GM18870 (cell line): ENCODE results near the gene RAPGEF2.

Source experiments
- ATAC-seq: cut with Tn5 transposase; IDR thresholded peaks from one replicate; pipeline ENCODE4 v1.9.1; 2021; ENCODE audit warnings: moderate library complexity; ENCODE audit not compliant: unreplicated experiment

The RAPGEF2 gene

DNA sequence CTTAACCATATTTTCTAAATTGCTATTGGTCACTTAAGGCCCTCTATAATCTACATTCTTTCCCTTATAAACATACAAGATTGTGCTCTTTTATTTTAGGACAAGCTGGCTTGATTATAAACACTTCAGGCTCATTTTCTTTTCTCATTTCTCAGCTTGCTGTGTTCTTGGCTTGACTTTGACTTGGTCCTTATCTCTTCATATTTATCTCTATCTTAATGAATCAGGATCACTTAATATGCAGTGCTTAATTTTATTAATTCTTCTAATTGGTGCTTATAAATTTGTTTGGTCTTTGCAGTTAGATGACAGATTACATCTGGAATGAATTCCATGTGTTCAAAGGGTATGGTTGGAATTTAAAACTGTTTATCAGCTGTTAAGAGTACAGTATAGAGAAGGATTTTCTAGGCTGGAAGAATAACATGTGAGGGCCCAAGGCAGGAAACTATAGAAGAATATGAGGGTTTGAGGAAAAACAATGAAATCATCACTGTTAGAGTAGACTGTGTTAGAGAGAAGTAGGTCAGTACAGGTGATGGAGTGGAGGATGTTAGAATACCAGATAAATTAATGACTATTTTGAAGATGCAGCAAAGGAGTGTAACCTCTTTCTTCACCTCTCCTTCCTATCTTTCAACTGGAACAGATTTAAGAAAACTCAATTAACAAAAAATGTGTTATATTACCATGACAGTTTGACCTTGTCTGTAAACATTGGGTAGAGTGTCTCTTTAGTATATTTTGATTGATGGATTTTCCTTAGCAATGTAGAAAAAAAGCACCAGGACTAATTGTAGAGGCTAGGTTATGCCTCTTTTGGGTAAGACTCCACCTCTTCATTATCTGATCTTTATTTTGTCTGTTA, 169.6 kb downstream of the RAPGEF2 start:
- no peak for ATAC-seq

DNA sequence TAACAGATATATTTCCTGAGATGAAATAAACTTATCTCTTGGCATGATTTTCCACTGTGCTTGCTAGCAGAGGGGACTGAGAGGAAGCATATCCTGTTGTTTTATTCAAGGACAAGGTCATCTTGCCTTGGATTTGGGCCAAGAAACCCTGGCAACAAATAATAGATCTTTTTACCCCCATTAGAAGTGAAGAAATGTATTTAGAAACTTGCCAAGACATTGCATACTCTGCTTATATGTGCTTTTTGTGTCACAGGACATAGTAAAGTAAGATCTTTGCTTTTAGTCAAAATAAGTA, 170.2 kb downstream of the RAPGEF2 start:
- ATAC-seq, result no peak

DNA sequence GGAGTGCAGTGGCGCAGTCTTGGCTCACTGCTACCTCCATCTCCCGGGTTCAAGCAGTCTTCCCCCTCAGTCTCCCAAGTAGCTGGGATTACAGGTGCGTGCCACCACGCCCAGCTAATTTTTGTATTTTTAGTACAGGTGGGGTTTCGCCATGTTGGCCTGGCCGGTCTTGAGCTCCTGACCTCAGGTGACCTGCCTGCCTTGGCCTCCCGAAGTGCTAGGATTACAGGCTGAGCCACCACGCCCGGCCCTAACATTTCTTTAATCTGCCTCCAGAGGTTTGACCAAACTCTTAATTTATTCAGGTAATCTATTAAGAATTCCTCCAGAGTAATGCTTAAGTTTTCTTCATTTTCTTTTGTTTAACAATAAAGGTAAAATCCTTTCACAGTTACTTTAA, 171.0 kb downstream of the RAPGEF2 start:
- ATAC-seq, result no peak

DNA sequence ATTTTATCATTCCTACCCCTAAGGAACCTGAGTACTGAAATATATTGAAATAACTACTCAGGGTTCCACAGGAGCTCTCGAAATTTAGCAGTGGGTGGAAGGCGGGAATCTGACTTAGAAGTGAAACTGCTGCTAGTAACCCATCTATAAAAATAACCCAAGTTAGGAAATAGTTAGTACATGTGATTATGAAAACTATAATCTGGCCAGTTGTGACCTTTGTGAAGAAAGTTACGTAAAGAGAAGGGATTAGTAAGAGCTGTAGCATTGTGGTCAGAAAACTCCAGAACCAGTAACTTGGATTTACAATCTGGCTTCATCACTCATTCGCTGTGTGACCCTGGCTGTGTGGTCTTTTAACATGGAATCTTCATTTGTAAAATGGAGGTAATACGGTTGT, 175.5 kb downstream of the RAPGEF2 start:
- ATAC-seq, result no peak

DNA sequence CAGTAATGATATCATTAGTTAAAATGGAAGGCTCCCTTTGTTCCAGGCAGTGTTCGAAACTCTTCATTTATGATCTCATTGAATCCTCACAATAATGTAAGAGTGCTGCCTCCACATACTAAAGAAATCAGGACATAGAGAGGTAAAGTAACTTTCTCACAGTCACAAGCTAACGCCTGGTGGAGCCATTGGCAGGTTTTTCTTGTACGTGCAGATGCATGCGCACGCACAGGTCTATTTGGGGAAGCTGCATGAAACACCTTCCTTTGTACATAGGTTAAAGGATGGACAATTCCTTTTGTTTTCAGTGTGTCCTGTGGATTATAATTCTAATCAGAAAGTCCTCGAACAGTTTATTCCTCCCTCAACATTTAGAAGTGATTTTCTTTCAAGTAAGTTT, 176.2 kb downstream of the RAPGEF2 start:
- no peak for ATAC-seq

DNA sequence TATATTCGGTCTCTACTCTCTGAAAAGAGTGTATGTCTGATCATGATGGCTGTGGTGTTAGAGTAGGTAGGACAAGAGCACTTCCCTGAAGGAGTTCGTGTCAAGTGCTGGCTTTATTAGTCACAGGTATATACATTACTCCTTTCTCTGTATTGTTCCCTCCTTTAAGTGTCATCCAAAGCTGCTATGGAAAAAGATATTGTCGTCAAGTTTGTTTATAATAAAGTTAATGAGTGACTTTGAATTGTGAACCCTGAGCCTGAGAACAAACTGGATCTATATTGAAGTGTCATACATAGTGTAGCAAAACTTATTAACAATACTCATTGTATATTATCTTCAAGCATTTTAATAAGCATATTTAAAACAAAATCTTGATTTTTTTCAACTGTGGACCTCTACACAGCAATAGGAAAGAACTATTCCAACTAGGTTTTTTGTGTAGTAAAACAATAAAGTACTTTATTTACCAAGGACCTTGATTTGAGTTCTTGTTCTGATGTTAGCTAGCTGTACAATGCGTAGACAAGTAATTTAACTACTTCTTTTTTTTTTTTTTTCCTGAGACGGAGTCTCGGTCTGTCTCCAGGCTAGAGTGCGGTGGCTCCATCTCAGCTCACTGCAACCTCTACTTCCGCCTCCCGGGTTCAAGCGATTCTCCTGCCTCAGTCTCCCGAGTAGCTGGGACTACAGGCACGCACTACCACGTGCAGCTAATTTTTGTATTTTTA, 177.7 kb downstream of the RAPGEF2 start:
- ATAC-seq, result no peak

DNA sequence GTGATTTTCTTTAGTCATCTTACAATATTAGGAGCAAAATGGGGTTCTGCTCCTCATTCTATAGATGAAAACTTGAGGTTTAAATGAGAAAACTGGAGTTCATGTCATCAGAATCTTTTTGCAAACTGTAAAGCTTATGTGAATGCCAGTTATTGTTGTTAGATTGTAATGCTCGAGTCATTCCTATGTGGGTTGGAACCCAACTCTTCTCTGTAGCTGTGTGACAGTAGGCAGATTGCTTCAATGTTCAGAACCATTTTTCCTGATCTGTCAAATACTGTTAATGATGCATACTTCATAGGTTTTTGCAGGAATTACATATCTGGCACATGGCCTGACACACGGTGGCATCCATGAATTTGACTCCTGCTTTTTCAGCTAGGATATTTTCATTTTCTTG, 178.9 kb downstream of the RAPGEF2 start:
- ATAC-seq, result no peak

DNA sequence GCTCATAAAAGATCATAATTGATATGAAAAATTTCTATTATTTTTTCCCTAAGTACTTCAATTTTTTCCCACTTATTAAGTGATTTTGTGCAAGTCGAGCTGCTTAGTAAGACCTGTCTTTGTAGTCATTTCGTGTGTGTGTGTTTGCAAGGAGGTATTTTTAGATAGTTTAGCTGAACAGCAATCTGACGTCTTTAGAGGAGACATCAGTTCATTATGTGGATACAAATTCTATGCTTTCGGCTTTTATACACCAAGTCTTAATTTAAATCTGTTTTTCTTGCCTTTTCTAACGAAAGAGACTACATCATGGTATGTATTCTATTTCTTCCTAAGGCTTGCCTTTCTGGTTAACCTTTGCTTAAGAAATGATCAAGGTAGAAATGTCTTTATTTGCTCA, 179.4 kb downstream of the RAPGEF2 start:
- no peak for ATAC-seq

DNA sequence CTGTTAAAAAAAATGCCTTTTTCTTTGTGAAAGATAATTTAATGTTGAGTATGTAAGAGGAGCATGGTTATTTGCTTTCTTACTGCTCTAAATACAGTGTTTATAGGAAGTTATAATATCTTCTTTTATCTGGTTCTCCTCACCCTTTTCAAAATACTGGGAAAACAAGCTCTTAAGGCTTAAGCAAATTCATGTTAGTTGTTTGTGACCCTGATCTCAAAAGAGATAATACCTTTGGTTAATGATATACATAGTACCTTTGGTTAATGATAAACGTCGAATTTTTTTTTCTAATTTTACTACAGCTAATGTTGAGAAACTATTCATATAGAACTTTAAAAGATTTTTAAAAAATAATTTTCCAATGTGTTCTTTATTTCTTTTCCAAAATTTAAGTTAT, 180.1 kb downstream of the RAPGEF2 start:
- ATAC-seq, result no peak

DNA sequence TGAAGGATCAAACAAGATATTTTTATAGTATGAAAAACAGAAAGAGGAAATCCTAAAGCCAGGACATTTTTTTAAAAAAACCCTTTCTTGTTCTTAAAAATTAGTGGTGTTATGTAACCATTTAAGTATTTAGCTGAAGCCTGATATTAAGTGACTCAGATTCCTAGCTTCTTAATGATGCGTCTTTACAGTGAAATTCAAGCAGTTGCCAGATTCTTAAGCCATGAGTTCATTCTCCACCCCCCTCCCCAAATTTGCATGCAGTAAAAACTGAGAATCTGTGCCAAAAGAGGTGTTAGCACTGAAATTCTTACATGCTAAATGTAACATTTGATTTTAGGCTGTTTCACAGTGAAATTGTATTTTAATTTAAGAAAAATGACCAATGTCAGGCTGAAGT, 180.8 kb downstream of the RAPGEF2 start:
- ATAC-seq, result no peak

DNA sequence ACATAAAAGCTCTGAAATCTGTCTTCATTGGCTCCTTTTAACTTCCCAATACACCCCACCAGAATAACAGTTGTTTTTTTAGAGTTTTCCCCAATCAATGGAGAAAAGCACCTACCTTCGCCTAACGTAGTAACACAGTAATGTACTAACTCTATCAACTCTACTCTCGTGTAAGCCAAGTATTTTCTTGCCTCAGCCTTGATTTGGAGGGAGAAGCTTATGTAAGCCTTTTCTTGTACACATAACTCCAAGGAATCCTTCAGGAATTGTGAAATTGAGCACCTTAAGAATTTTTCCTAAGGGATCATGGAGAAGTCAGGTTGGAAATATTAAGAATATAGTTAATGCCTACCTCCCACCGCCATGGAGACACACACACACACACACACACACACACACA, 181.2 kb downstream of the RAPGEF2 start:
- ATAC-seq, result no peak

DNA sequence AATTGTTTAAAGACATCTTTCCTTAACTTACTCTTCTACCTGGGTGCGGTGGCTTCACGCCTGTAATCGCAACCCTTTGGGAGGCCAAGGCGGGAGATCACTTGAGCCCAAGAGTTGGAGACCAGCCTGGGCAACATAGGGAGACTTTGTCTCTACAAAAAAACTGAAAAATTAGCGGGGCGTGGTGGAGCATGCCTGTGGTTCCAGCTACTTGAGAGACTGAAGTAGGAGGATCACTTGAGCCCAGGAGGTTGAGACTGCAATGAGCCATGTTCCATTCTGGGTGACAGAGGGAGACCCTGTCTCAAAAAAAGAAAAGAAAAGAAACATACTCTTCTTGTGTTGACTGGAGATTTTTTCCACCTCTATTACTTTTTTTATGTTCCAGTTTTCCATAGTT, 181.9 kb downstream of the RAPGEF2 start:
- no peak for ATAC-seq

DNA sequence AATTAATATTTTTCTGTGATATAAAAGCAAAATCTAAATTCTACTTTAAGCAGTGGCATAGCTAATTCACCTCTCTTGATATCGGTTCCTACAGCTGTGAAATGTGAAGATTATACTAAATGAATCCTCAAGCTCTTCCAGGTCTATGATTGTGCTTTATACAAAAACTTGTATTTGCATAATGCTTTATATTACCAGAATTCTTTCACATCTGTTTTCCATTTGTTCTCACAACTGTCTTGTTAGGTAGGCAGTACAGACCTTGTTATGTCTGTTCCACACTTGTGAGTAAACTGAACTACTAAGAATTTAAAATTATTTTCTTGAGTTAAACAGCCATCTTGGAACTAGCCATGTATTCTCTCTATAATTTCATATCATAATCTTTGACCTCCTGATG, 184.9 kb downstream of the RAPGEF2 start:
- ATAC-seq, result no peak

DNA sequence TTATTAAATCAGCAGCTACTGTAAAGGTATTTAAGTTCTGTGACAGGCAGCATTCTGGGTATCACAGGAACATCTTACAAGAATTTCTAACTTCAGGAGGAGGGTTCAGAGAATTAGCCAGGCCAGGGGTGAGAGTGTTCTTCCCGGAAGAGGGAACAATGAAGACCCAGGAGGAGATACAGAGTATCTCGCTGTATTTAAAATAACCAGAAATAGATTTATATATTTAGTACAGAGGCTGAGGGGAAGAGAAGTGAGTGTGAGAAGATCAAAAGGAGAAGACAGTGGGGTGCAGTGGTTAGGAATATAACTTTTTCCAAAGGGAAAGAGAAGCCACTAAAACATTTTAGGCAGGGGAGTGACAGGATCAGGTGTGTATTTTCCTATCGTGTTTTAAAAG, 186.8 kb downstream of the RAPGEF2 start:
- no peak for ATAC-seq

DNA sequence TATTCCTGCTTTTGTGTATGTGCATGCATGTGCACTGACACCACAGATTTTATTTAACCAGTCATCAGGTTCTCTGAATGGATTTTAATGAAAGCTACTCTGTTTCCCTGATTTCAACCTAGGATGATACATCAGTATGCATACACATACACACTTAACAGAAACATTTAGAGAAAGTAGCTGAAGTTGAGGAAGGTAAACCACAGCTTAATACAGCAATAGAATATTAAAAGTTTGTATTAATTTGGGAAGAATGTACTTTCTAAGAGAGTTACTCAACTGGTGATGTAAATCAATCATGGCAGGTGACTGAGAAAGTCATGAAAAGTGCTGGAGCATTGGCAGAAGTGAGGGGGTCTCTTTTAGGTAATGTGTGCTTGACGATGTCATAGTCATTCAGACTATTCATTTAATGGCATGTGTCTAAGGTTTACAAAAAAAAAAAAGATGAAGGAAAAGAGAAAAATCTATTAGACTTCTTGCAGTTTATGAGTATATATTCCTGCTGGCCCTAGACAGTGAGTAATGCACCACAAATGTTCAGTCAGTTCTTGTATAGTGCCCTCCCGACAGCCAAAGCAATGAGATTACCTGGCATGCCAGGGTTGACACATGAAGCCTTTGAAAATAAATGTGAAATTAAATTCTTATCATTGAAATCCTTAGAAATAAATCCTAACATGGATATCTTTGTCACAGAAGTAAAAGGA, 187.6 kb downstream of the RAPGEF2 start:
- no peak for ATAC-seq

DNA sequence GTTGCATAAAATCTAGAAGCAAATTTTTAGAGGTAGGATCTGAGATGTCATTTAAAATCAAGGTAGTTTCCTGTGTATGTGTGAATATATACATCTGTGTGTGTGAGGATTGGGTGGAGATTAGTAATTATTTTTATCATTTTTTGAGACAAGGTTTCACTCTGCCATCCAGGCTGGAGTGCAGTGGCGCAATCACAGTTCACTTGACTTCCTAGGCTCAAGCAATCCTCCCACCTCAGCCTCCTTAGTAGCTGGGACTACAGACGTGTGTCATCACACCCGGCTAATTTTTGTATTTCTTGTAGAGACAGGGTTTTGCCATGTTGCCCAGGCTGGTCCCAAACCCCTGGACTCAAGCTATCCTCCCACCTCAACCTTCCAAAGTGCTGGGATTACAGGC, 188.3 kb downstream of the RAPGEF2 start:
- no peak for ATAC-seq

DNA sequence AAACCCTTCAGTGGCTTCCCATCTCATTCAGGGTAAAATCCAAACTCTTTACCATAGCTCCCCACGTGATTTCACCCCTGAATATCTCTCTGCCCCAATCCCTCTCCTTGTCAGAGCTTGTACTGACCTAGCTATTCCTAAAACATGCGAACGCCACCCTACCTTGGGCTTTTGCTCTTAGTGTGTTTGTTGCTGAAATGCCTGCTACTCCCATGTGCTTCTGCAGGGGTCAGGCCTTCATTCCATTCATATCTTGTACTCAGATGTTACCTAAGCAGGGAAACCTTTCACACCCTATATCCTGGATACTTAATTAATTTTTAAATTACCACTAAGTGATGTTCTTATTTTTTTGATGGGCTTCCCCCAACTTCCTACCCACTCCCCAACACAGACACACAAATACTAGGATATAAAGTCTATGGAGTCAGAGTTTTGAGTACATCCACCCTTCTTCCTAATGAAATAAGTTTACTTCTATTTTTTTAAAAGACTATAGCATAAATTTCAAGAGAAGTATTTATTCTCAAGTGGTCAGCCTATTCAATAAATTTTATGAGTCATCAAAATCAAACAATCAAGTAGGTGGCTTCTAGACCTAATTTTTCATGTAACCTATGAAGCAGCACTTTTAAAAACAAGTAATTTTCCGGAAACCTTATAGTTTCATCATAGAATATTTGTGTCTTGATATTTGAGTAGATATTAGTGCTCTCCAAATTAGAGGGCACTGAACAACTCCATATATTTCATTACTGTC, 189.4 kb downstream of the RAPGEF2 start:
- ATAC-seq, result no peak

DNA sequence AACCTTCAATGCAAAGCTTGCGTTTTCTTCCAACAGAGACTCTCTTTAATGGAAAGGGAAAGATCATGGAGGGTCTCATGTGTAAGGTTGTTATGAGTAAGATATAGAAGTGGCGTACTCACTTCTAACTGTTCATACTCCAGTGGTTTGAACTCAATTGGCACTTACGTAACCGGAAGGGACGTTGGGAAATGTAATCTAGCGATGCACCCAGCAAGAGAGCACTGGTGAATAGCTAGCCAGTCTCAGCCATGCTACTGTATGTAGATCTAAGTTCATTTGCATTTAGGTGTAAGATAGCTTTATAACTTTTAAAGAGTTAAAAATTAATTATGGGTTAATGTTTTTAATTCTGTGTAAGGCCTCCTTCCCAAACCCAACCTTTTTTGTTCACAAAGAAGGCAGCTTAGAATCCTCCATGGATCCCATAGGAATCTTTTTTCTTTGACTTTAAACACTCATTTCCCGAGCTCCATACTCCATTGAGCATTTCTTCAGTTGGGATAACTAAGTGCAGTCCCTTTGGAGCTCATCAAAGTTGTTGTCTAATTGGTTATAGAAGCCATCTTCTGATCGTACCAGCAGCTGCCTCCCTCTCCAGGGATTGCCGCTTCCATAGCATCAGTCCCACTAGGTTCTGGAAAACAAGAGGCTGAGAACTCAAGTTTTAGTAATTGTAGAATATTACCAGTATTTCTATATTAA, 191.1 kb downstream of the RAPGEF2 start:
- ATAC-seq, result no peak

DNA sequence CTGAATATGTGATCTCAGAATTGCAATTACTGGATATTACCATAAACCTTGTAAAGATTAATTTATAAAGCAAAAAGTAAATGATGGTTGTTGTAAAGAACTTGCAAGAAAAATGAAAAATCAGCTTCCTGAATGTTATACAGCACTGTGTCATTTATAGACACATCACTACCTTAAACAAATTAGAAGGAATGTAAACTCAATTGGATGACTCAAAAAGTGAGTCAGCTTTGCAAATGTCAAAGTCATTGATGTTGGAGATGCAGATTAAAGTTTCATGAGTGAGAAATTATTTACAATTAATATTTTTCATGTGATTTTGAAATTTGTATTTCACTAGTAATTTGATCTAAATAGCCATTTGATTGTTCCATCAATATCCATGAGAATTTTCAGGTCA, 193.2 kb downstream of the RAPGEF2 start:
- ATAC-seq, result no peak

DNA sequence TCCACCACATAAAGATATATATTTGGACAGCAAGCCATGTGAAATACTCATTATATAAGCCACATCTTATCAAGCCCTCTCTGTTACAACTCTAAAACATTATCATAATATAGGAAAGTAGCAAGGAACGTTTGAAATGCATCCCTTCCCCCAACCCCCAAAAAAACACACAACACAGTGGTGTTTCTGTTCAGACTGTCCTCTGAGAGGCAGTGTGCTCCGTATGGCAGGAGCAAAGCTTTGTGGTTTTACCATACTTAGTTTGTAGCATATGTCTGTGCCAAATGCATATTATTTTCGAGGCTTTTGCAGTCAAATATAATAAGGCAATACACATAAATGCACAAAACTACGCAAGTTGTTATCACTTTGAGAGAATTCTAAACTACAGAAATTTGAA, 194.2 kb downstream of the RAPGEF2 start:
- ATAC-seq, result no peak

DNA sequence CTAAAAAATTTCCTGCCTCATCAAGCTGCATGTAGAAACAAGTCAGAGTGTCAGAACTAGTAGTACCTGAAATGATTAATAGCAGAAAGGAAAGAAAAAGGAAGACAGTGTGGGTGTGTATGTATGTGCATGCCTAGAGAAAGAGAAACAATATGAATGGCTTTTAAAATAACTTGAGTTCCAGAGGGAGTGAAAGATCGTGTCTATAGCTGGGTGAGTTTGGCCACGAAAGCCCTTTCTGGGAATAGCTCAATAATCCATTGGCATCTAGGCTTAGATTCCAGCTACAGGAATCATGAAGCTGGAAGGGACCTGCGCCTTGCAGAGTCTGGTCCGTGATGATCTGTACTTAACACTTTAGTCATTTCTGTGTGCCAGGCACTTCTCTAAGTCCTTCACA, 195.6 kb downstream of the RAPGEF2 start:
- ATAC-seq, result peak; percentile 83
